ENCODE results near the gene PAPOLB.

PAPOLB gene

GRCh38 chr7:4876586-4876985 is 14.8 kb upstream of the PAPOLB start:
- no peak for DNase-seq

DNA sequence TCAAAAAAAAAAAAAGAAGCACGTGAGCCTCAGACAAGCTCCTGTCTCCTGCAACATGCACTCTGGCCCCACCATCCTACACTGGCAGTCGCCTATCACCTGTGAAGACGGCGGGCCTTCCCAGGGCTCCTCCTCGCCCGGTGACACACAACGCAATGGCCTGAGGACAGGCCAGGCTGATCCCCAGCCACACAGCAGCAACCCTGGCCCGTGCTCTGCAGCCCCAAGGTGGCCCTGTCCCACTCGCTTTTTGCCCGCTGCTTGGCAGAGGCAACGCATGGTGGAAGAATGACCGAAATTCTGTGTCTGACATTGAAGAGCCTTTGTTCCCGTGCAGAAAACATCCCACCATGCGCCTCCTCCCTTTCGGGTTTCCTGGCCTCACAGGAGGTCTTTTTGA is 13.6 kb upstream of the PAPOLB start:
- no peak for DNase-seq

DNA sequence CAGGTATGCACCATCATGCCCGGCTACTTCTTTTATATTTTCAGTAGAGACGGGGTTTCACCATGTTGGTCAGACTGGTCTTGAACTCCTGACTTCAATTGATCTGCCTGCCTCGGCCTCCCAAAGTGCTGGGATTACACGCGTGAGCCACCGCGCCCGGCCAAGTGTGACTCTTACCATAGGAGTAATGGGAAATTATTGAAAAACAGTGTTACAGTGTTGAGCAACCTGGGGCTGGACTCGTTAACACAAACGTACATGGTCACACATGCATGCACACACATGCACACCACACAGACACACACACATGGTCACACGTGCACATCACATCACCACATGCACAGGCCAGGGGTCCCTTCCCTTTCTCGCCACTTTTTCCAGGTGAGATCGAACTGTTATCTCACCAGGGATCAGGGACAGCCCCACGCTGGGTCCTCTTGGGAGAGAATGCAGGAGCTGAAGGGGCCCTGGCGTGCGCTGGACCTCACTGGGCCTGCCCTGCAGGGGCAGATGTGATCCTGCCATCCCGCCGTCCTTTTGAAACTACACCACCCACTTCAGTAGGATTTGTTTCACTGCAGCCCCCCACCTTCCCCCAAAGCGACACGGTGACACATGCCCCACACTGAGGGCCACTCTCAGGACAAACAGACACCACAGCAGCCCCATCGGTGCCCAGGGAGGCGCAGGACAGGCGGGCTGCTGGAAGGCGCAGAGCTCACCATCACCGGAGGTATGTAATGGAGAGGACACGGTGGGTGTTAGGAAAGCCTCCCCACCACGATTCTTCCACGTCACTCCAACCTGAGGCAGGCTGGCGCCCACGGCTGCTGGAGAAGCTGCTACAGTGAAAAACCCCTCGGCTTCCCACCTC is 11.5 kb upstream of the PAPOLB start:
- DNase-seq: no peak

DNA sequence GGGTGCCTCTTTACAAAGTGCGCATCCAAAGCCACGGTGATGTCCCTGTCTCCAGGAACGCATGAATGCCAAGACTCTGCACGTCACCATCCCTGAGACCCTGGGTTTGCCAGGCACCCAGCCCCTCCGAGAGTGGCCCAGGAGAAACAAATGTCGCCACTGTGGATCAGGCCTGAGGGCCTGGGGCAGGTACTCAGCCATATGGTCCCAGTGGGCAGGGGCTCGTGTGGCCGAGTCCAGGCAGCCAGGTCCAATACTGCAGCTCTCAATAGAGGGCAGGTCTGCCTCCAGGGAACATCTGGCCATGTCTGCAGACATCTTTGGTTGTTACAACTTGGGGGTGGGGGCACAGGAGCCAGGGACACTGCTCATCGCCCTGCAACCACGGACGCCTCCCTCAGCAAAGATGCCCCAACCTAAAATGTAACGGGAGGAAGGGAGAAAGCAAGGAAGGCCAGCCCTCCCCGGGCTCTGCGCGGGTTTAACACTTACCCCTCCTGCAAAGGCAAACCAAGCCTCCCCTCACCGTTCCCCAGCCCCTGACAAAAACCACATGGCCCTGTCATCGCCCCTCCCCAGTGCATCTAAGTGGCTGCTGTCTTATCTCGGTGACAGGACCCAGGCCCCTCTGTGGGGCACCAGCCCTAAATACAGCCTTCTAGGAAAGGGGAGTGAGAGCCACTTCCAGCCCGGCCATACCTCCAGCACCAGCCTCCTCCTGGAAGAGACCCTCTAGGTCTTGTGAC is 10.3 kb upstream of the PAPOLB start:
- DNase-seq: no peak

GRCh38 chr7:4871056-4871680 is 9.3 kb upstream of the PAPOLB start:
- no peak for DNase-seq

- DNase-seq: no peak
These were observed 6.7 kb upstream of the PAPOLB start for GRCh38 chr7:4868493-4868892.

DNA sequence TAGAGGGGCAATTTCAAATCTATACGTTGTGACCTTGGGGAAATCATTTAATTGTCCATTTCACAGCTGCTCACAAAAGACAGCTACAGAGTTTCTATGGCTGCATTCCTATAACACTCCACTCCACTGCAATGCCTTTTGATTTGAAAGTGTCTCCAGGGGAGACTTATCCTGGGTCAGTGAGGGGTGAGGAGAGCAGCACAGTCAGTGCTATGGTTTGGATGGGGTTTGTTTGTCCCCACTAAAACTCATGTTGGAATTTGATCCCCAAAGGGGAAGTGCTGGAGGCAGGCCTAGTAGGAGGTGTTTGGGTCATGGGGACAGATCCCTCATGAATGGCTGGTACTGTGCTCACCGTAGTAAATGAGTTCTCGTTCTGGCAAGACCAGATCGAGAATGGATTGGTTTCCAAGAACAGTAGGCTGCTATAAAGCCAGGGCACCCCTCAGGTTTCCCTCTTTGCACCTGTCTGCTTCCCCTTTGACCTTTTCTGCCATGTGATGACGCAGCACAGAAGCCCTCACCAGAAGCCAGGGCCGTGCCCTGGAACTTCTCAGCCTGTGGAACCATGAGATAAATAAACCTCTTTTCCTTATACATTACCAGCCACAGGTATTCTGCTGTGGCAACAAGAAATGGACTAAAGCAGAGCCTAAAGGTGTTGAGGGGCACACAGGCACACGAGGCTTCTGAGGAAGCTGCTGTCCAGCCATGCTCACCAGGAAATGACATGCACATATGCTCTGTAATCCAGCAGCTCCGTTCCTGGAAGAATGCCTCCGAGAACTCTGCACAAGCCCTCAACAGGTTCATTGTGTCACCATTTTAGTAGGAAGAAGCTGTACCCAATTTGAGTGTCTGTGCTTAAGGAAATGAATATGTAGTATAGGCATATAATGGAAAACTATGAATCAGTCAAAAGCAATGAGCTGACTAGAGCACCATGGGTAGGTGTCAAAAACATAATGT is 5.0 kb upstream of the PAPOLB start:
- DNase-seq: no peak

- DNase-seq: no peak
These were observed 326 bp upstream of the PAPOLB start for GRCh38 chr7:4862156-4862555.

DNA sequence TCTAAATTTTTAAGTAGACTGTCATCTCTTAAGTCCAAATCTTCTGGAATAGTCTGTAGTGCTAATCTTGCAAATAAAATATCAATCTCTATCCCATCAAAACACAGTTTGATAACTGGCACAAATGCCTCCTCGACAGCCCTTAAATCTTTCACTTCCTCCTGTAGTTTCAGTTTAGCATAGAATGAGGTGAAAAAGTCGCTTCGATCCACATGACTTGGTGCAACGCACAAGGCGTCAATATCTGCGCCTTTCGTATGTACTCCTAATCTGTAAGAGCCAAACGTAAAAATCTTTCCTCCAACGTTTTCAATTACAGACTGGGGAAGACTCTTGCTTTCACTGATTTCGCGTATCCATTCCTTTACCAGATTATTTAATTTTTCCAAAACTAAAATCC is 603 bp downstream of the PAPOLB start:
- no peak for DNase-seq

DNA sequence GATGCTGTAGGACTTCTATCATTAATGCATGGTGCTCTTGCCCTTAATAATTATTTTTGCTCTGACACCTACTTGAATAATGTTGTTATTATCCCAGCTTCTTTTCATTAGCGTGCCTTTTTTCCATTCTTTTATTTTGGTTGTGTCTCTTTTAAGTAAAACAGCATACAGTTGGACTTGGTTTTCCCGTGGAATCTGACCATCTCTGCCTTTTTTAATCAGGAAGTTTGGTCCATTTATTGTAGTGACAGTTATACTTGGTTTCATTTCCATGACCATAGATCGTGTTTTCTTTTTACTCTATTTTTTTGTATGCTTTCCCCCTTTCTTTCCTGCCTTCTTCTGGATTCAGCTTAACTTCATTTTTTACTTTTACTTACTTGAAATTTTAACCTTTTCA is 4.6 kb downstream of the PAPOLB start:
- DNase-seq: no peak

- DNase-seq: no peak
These were observed 5.3 kb downstream of the PAPOLB start for GRCh38 chr7:4856336-4857057.

DNA sequence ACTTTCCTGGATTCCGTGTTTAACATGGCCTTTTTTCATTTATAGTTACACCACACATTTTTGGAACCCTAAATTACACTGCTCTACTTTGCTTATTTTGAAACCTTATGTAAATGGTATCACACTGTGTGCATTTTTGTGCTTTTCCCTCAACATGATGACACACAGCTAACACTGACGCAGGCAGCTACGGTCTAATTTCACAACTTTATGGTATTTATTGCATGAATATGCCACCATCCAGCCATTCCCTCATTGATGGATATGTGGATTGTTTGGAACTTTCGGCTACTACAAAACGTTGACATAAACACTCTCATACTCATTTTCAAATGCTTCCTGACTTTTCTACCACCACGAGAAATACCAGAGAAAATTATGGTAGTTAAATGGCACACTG is 6.9 kb downstream of the PAPOLB start:
- DNase-seq: no peak

- no peak for DNase-seq
These were observed 10.1 kb downstream of the PAPOLB start for GRCh38 chr7:4851459-4852422.

DNA sequence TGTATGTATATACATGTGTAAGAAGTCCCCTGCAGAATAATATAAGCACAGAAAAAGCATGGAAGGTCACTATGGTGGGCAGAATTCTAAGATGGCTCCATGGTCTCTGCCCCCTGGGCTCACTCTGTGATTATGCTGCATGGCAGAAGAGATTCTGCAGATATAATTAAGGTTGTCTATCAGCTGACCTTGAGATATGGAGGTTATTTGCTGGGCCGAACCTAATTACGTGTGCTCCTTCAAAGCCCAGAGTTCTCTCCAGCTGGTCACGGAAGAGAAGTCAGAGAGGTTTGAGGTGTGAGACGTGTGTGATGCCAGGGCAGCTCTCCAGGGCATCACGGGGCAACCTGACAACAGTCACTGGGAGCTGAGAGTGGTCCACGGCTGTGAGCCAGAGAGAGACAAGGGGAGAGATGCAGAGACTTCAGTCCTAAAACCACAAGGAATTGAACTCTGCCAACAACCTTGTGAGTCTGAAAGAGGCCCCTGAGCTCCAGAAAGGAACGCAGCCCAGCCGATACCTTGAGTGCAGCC is 11.5 kb downstream of the PAPOLB start:
- no peak for DNase-seq

DNA sequence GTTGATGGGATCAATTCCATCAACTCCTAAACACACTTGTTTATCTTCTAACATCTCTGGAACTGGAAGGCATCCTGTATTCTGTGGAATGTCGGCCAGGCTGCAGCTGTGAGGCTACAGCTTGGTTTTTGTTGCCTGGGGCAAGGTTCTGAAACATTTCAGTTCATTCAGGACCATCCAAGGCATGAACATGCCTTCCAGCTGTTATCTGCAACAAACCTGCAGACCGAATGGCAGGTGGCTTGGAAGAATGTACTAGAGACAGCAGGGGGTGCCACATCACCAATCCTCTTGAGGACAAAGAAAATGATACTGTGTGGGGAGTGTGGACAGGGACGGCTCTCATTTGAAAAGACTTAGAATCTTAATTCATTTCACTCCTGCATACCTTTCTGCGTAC is 12.4 kb downstream of the PAPOLB start:
- DNase-seq: peak; percentile 14

GRCh38 chr7:4845740-4846142 is 16.1 kb downstream of the PAPOLB start:
- peak; percentile 25 for DNase-seq

DNA sequence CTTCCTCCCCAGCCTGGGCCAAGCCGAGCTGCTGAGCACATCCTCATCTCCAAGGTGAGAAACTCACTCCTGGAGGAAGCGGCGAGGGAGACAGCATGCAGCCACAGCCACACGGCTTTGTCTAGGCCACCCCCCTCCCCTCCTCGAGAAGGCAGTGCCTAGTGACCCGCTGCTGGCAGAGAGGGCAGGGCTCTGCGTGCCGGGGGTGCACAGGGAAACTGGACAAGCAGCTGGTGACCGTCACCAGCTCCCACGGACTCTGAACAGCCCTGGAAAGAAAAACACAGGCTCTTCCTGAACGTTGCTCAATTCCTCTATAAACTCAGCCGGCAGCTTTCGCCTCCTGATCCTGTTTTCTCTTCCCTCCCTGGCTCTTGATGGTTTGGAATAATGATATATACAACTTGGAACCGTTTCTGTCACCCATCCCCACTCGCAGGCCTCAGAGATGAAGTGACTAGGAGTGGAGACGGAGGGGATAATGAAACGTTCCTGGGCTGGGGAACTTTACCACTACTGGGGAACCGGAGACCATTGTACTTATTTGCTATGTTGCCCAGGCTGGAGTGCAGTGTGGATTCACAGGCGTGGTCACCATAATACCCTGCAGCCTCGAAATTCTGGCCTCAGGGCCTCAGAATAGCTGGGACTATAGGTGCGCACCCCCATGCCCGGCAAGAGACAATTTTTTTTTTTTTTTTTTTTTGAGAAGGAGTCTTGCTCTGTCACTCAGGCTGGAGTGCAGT is 19.3 kb downstream of the PAPOLB start:
- no peak for DNase-seq

DNA sequence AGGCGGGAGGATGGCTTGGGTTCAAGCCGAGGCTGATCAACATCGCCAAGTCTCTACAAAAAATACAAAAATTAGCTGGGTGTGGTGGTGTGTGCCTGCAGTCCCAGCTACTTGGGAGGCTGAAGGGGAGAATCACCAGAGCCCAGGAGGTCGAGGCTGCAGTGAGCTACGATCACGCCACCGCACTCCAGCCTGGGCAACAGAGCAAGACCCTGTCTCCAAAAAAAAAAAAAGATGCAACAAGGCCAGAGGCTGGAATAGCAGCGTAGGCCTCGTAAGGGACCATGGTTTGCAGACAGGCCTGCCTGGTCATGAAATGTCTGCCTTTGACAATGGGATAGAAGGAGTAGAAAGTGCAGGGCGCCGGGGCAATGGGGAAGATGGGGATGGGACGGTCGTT is 20.0 kb downstream of the PAPOLB start:
- no peak for DNase-seq

DNA sequence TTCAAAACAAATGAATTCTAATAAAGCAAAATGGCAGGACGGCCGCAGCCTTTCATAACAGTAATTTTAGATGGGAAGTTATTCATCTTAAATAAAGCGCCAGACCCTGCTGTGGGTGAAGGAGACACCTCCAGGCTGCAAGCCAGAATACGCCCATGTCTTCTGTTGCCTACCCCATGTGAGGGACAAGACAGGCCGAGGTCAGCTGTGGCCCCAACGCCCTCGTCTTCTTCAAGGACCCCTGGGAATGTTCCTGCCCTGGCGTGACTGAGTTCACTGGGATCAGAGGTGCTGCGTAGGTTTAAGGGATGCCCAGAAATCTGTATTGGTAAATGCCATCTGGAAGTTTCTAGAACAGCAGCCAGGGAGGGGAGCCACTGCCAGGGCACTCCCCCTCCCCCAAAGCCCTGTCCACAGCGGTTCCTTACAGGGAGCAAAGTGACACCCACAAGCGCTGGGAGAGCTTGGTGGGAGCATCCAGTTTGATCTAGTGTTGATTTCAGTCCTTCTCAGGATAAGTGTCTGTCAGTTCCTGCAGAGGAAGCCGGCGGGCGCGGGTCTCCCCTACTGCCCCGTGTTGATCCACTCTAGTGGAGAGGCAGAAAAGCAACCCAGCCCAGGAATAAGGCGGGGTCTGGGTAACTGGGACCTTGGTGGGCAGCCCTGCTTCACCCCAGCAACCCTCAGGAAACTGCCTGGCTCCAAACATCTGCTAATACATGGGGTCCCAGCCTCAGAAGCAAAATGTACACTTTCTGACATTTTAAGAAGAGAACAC is 20.6 kb downstream of the PAPOLB start:
- DNase-seq: no peak
